Stomach (tissue), 4 donors: Measurements from ENCODE around the gene MSH5.

Source experiments
- CTCF ChIP-seq, 7 experiments: fragments of 450-650 bp in 4 of 7; fragments of 200-600 bp in 3 of 7; sonication (generic) in 3 of 7; IDR thresholded peaks; one replicate each; pipeline ENCODE4 v1.5.1; 2016 to 2019; ENCODE audit warnings: antibody characterized with exemption in 7 of 7, control low read depth in 2 of 7, mild to moderate bottlenecking in 1 of 7
- POLR2A ChIP-seq, 4 donors: fragments of 450-650 bp; IDR thresholded peaks; one replicate each; pipeline ENCODE4 v1.6.1; 2016; ENCODE audit warnings: antibody characterized with exemption in 4 of 4, control low read depth in 2 of 4, mild to moderate bottlenecking in 1 of 4, moderate library complexity in 1 of 4
- POLR2AphosphoS5 ChIP-seq, 3 donors: sonication (generic); formaldehyde crosslinking; IDR thresholded peaks; one replicate each; pipeline ENCODE4 v1.6.1; 2016; ENCODE audit warnings: antibody characterized with exemption in 3 of 3

GRCh38 chr6:31722173-31722572 is 17.6 kb upstream of the MSH5 start:
- TF ChIP-seq POLR2A (IDR thresholded peaks at IDR 0.05), result no peak
- no peak for TF ChIP-seq CTCF (IDR thresholded peaks at IDR 0.05)
- no peak for TF ChIP-seq POLR2AphosphoS5 (IDR thresholded peaks at IDR 0.05)
